ENCODE data around the gene HPCA.

- TF ChIP-seq POLR2A (IDR thresholded peaks at IDR 0.05; ENCODE audit: low read length) (no peak), GATA1 (IDR thresholded peaks at IDR 0.05; ENCODE audit: low read depth, low read length) (no peak)
Measured at GRCh38 chr1:32868806-32869455, 17.4 kb upstream of the HPCA start.

All from erythroblast (primary cell).